HG03469 (cell line): ENCODE results near the gene SPDYE1.

ENCODE experiments used
- ATAC-seq: cut with Tn5 transposase; IDR thresholded peaks from one replicate; pipeline ENCODE4 v1.9.1; 2021; ENCODE audit warnings: mild to moderate bottlenecking, moderate library complexity, moderate number of reproducible peaks; ENCODE audit not compliant: unreplicated experiment

SPDYE1 gene

GRCh38 chr7:44042221-44042620 lies 44.5 kb downstream of the SPDYE1 start:
- no peak for ATAC-seq

- no peak for ATAC-seq
These were observed 46.2 kb downstream of the SPDYE1 start for GRCh38 chr7:44043902-44044301.

- no peak for ATAC-seq
These were observed 46.9 kb downstream of the SPDYE1 start, which contains the start of gene DBNL for GRCh38 chr7:44044315-44045225. DBNL (plus strand) TSS chr7:44044702; CDS start chr7:44044738, 36 bp downstream.

GRCh38 chr7:44045226-44046014 lies 47.7 kb downstream of the SPDYE1 start:
- ATAC-seq, result no peak

- peak; percentile 46 for ATAC-seq
These were observed 48.8 kb downstream of the SPDYE1 start for GRCh38 chr7:44046321-44047061.

GRCh38 chr7:44048031-44048795 lies 50.5 kb downstream of the SPDYE1 start:
- no peak for ATAC-seq

- no peak for ATAC-seq
These were observed 52.6 kb downstream of the SPDYE1 start for GRCh38 chr7:44050121-44050914.

- no peak for ATAC-seq
These were observed 53.3 kb downstream of the SPDYE1 start for GRCh38 chr7:44050915-44051560.

- ATAC-seq, result no peak
These were observed 54.0 kb downstream of the SPDYE1 start for GRCh38 chr7:44051611-44052220.

GRCh38 chr7:44052771-44053365 lies 55.2 kb downstream of the SPDYE1 start:
- no peak for ATAC-seq

GRCh38 chr7:44056681-44057080 lies 59.0 kb downstream of the SPDYE1 start:
- ATAC-seq, result no peak

GRCh38 chr7:44057181-44057848 lies 59.6 kb downstream of the SPDYE1 start:
- no peak for ATAC-seq

- no peak for ATAC-seq
These were observed 60.4 kb downstream of the SPDYE1 start for GRCh38 chr7:44057849-44058758.

- no peak for ATAC-seq
These were observed 61.1 kb downstream of the SPDYE1 start for GRCh38 chr7:44058759-44059218.

GRCh38 chr7:44059219-44060090 lies 61.8 kb downstream of the SPDYE1 start:
- peak; percentile 53 for ATAC-seq
